Head of caudate nucleus (tissue), 42 donors: ENCODE measurements around the gene RTP5.

ENCODE experiments used
- DNase-seq, 42 donors: peaks; one replicate each; pipeline versions ENCODE4 v3.0.0 to v3.0.0-alpha.2; 2020 to 2021; ENCODE audit warnings: mixed read lengths in 7 of 42
- intact Hi-C: fragments of 100-400 bp; cut with DNase I; formaldehyde crosslinking; loops from one replicate; pipeline ENCODE4 v1.15.0; 2022

Gene RTP5

GRCh38 chr2:241877989-241878970, 8.8 kb downstream of the RTP5 start:
- DNase-seq = peak; percentile 35 to 88 (median 80)
- intact Hi-C loops = loop anchor here (5.0 kb wide), 1 partner anchor 141 kb away; no protein-coding TSS in a partner anchor

- DNase-seq = no peak
Measured at GRCh38 chr2:241879326-241879725, 9.8 kb downstream of the RTP5 start.

GRCh38 chr2:241880311-241881073, 11.0 kb downstream of the RTP5 start:
- intact Hi-C loops = no loop called here

More at GRCh38 chr2:241879326-241879725, 9.8 kb downstream of the RTP5 start:
- intact Hi-C loops = loop anchor here (5.0 kb wide), 1 partner anchor 142 kb away; no protein-coding TSS in a partner anchor

GRCh38 chr2:241882091-241882625, 12.6 kb downstream of the RTP5 start:
- intact Hi-C loops = no loop called here
- DNase-seq = peak in 4 of 42 donors; percentile 29 to 49 (median 42)

More at GRCh38 chr2:241880311-241881073, 11.0 kb downstream of the RTP5 start:
- no peak for DNase-seq

- intact Hi-C loops = no loop called here
- DNase-seq = no peak
Measured at GRCh38 chr2:241884951-241885290, 15.4 kb downstream of the RTP5 start.

- DNase-seq = no peak
- intact Hi-C loops = no loop called here
Measured at GRCh38 chr2:241885291-241885945, 15.9 kb downstream of the RTP5 start.

- no peak for DNase-seq
Measured at GRCh38 chr2:241885946-241886643, 16.6 kb downstream of the RTP5 start.

GRCh38 chr2:241886840-241887447, 17.4 kb downstream of the RTP5 start:
- DNase-seq = no peak
- intact Hi-C loops = no loop called here

More at GRCh38 chr2:241885946-241886643, 16.6 kb downstream of the RTP5 start:
- intact Hi-C loops = no loop called here

- DNase-seq = peak in 11 of 42 donors; percentile 27 to 68 (median 59)
- intact Hi-C loops = no loop called here
Measured at GRCh38 chr2:241887806-241888522, 18.4 kb downstream of the RTP5 start.

GRCh38 chr2:241888641-241889040, 19.1 kb downstream of the RTP5 start:
- intact Hi-C loops = no loop called here
- no peak for DNase-seq

- intact Hi-C loops = no loop called here
- DNase-seq = no peak
Measured at GRCh38 chr2:241890524-241891235, 21.2 kb downstream of the RTP5 start.

- intact Hi-C loops = no loop called here
- no peak for DNase-seq
Measured at GRCh38 chr2:241891315-241891987, 21.9 kb downstream of the RTP5 start.

GRCh38 chr2:241891988-241892298, 22.4 kb downstream of the RTP5 start:
- DNase-seq = no peak
- intact Hi-C loops = no loop called here

GRCh38 chr2:241892299-241893137, 23.0 kb downstream of the RTP5 start:
- intact Hi-C loops = no loop called here
- peak in 7 of 42 donors; percentile 1 to 28 (median 9) for DNase-seq

GRCh38 chr2:241893265-241893664, 23.7 kb downstream of the RTP5 start:
- peak in 6 of 42 donors; percentile 0 to 19 (median 8) for DNase-seq
- intact Hi-C loops = no loop called here
